ENCODE results near the gene RNU6-9.

The RNU6-9 gene

GRCh38 chr19:929891-930258 lies 36.6 kb downstream of the RNU6-9 start:
- no peak for DNase-seq (ENCODE audit: insufficient read length, low spot score)
- TF ChIP-seq, protein P1, sequence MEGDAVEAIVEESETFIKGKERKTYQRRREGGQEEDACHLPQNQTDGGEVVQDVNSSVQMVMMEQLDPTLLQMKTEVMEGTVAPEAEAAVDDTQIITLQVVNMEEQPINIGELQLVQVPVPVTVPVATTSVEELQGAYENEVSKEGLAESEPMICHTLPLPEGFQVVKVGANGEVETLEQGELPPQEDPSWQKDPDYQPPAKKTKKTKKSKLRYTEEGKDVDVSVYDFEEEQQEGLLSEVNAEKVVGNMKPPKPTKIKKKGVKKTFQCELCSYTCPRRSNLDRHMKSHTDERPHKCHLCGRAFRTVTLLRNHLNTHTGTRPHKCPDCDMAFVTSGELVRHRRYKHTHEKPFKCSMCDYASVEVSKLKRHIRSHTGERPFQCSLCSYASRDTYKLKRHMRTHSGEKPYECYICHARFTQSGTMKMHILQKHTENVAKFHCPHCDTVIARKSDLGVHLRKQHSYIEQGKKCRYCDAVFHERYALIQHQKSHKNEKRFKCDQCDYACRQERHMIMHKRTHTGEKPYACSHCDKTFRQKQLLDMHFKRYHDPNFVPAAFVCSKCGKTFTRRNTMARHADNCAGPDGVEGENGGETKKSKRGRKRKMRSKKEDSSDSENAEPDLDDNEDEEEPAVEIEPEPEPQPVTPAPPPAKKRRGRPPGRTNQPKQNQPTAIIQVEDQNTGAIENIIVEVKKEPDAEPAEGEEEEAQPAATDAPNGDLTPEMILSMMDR (IDR thresholded peaks at IDR 0.05; ENCODE audit: insufficient read depth, missing control alignments): no peak
- no peak for FAIRE-seq

- TF ChIP-seq, protein P1 (IDR thresholded peaks at IDR 0.05; ENCODE audit: insufficient read depth, missing control alignments): no peak
- no peak for FAIRE-seq
- DNase-seq (ENCODE audit: insufficient read length, low spot score): no peak
These were observed 38.8 kb downstream of the RNU6-9 start for GRCh38 chr19:931860-932647.

- FAIRE-seq (no peak), DNase-seq (ENCODE audit: insufficient read length, low spot score) (no peak)
- TF ChIP-seq, protein P1 (IDR thresholded peaks at IDR 0.05; ENCODE audit: insufficient read depth, missing control alignments): no peak
These were observed 39.6 kb downstream of the RNU6-9 start for GRCh38 chr19:932648-933552.

- no peak for FAIRE-seq
- no peak for DNase-seq (ENCODE audit: insufficient read length, low spot score)
- TF ChIP-seq, protein P1 (IDR thresholded peaks at IDR 0.05; ENCODE audit: insufficient read depth, missing control alignments): no peak
These were observed 40.2 kb downstream of the RNU6-9 start for GRCh38 chr19:933553-933882.

DNA sequence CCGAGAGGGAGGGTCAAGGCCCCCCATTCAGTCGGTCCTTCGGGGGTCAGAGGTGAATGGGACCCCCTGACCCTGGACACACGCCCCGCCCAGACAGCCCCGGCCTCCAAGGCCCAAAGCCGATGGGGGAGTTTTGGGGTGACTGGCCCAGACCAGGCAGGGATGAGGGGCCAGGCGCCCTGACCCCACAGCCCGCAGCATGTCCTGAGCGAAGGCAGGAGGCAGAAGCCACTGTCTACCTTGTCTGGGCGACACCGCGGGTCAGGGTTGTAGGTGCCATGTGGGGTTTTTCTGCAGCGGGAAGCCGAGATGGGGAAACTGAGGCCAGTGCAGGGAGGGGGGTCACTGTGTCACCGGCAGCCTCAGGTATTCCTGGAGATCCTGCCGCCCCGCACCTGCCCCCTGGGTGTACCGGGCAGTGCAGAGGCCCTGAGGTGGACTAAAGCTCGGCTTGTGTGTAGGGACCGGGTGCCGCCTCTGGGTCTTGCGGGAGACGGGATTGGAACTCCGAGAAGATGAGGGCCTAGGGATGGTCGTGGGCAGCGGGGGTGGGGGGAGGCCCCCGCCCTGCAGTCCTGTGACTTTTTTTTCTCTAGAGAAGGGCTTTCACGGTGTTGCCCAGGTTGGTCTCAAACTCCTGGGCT lies 41.0 kb downstream of the RNU6-9 start:
- TF ChIP-seq, protein P1 (IDR thresholded peaks at IDR 0.05; ENCODE audit: insufficient read depth, missing control alignments): no peak
- DNase-seq (ENCODE audit: insufficient read length, low spot score): no peak
- FAIRE-seq: no peak

- TF ChIP-seq, protein P1 (IDR thresholded peaks at IDR 0.05; ENCODE audit: insufficient read depth, missing control alignments): no peak
- DNase-seq (ENCODE audit: insufficient read length, low spot score) (no peak), FAIRE-seq (no peak)
These were observed 41.7 kb downstream of the RNU6-9 start for GRCh38 chr19:934865-935479.
